H1 (cell line): ENCODE measurements around the gene AKT1.
"Not testable (repeated sequence)": the region's sequence is repeated elsewhere in the genome, so short reads cannot be mapped to it uniquely, and the experiment has no call there.

Source experiments
- BRCA1 ChIP-seq: IDR thresholded peaks from 2 replicates; pipeline ENCODE4 v1.6.1; 2012; ENCODE audit warnings: low read depth, low read length, improper control_type of control experiment
- CBX5 ChIP-seq: fragments of 300-800, 300-1000 bp; sonication (generic); IDR thresholded peaks from 2 replicates; pipeline ENCODE4 v1.7.1; 2016; ENCODE audit warnings: antibody characterized with exemption, low read length, low read depth
- EZH2 ChIP-seq: fragments of 200-600 bp; sonication (generic); IDR thresholded peaks from 2 replicates; pipeline ENCODE4 v1.7.1; 2012; ENCODE audit warnings: low read depth, mild to moderate bottlenecking, moderate library complexity, low read length, inconsistent platforms; ENCODE audit not compliant: severe bottlenecking
- POLR2AphosphoS5 ChIP-seq: IDR thresholded peaks from 2 replicates; pipeline ENCODE4 v1.6.1; 2011; ENCODE audit warnings: low read depth, low read length
- YY1 ChIP-seq: IDR thresholded peaks from 2 replicates; pipeline ENCODE4 v1.6.1; 2011; ENCODE audit warnings: low read depth, mild to moderate bottlenecking, low read length
- TF ChIP-seq, protein P1 (sequence below), 3 experiments: IDR thresholded peaks; 1 replicate in 2 of 3; 2 replicates in 1 of 3; pipeline versions ENCODE4 v1.5.1 to v1.6.1; 2011; ENCODE audit warnings: low read length in 3 of 3, mild to moderate bottlenecking in 3 of 3, inconsistent platforms in 2 of 3, low read depth in 1 of 3, moderate library complexity in 1 of 3; ENCODE audit not compliant: insufficient read depth in 1 of 3; ENCODE audit errors: control extremely low read depth in 1 of 3

GRCh38 chr14:104729176-104729834, 66.2 kb downstream of the AKT1 start:
- not testable (repeated sequence) for TF ChIP-seq CBX5, POLR2AphosphoS5, YY1, EZH2, BRCA1
- TF ChIP-seq, protein P1, sequence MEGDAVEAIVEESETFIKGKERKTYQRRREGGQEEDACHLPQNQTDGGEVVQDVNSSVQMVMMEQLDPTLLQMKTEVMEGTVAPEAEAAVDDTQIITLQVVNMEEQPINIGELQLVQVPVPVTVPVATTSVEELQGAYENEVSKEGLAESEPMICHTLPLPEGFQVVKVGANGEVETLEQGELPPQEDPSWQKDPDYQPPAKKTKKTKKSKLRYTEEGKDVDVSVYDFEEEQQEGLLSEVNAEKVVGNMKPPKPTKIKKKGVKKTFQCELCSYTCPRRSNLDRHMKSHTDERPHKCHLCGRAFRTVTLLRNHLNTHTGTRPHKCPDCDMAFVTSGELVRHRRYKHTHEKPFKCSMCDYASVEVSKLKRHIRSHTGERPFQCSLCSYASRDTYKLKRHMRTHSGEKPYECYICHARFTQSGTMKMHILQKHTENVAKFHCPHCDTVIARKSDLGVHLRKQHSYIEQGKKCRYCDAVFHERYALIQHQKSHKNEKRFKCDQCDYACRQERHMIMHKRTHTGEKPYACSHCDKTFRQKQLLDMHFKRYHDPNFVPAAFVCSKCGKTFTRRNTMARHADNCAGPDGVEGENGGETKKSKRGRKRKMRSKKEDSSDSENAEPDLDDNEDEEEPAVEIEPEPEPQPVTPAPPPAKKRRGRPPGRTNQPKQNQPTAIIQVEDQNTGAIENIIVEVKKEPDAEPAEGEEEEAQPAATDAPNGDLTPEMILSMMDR (IDR thresholded peaks at IDR 0.05; ENCODE audit: control extremely low read depth in 1 of 3, insufficient read depth in 1 of 3, low read depth in 1 of 3, low read length in 3 of 3) = not testable (repeated sequence)
